GM21528 (cell line): Measurements from ENCODE around the gene LRFN2.

ENCODE experiments used
- ATAC-seq: cut with Tn5 transposase; IDR thresholded peaks from one replicate; pipeline ENCODE4 v1.9.1; 2021; ENCODE audit warnings: mild to moderate bottlenecking, moderate library complexity; ENCODE audit not compliant: unreplicated experiment, low FRiP score

The LRFN2 gene

DNA sequence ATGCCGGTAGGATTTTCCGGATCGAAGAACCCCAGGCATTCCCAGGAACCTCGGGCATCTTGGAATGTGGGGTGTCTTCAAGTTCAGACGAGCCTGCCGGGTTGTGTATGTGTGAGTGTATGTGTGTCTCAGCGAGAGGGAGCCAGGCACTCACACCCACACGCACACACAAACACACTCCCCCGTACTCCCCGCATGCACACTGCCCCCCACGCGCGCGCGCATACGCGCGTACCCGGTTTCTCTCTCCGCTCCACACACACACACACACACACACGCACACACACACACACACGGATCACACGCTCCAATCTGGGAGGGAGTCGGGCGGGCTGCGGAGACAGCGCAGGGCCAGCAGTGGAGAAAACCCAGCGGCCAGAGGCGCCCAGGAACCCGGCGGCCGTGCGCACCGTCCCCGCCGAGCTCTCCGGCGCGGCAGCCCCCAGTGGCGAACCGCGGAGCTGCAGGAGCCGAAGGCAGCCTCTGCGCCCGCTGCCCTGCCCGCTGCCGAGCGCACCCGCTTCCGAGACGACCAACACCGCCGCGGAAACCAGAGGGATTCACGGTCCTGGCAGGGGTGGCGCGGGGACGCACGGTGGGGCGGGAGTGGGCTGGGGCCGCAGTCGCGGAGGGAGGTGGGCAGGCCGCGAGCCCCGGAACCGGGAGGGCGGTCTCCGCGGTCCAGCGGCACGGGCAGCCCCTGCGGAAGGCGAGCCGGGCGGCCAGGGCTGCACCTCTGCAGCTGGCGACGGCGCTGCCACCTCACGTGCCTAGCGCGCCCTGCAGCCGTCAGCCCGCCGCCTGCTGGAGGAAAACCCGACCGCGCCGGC lies at the start of gene LRFN2:
LRFN2 (minus strand) TSS at position 125 of the 830 bp plus-strand sequence.
- no peak for ATAC-seq

GRCh38 chr6:40634429-40634828 lies 47.3 kb upstream of the LRFN2 start:
- ATAC-seq, result no peak

DNA sequence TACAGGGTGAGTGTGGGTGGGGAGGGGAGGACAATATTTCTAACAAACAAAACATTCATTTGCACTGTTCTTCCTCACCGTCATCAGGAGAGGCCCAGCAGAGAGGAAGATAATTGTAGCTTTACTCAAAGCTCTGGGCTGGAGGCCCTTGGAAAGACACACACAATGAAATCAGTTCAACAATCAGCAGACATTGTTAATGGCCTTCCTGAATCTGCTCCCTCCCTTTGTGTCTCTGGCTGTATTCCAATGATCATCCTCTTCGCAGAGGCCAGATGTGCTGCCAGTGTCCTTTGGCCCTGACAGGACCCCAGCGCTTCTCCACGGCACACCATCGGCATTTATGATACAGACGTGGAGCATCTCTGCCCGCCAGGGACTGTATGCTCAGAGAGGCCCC lies 44.6 kb upstream of the LRFN2 start:
- no peak for ATAC-seq

- ATAC-seq, result no peak
These were observed 43.3 kb upstream of the LRFN2 start for GRCh38 chr6:40630488-40630887.

DNA sequence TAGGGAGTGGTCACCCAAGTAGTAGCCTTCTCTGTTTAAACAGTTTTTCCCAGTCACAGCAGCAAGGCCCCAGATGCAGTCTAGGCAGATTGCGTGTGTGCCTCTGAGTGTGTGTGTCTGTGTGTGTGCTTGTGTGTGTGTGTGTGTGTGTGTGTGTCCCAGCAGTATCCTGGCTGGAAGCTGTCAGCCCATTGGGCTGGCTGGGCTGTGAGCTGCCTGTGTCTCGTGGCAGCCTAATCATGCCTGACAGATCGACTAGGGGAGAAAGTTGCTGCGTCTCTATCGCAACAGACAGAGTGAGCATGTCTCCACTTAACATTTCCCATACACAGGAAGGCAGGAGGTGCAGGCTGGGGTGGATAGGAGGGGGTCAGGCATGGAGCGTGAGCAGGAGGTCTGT lies 42.9 kb upstream of the LRFN2 start:
- no peak for ATAC-seq

DNA sequence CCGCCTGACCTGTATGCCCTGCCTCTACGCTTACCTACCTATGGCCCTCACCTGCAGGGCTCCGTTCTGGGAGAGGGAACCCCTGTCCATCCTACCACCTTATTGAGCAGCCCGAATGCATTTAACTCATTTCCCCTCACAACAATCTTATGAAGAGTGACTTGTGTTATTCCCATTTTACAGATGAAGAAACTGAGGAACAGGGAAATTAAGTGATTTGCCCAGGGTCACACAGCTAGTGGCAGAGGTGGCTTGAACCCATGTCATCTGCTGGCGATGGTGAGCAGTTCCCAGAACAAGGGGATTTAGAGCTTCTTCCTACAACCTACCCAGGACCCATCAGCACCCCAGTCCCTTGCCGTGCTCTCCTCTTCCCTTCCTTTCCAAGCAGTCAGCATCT lies 42.3 kb upstream of the LRFN2 start:
- ATAC-seq, result no peak

GRCh38 chr6:40627316-40627715 lies 40.2 kb upstream of the LRFN2 start:
- no peak for ATAC-seq

- ATAC-seq, result no peak
These were observed 39.7 kb upstream of the LRFN2 start for GRCh38 chr6:40626886-40627285.

GRCh38 chr6:40623932-40624331 lies 36.8 kb upstream of the LRFN2 start:
- no peak for ATAC-seq

- ATAC-seq, result no peak
These were observed 36.0 kb upstream of the LRFN2 start for GRCh38 chr6:40623178-40623577.

GRCh38 chr6:40620574-40621240 lies 33.5 kb upstream of the LRFN2 start:
- ATAC-seq, result no peak

DNA sequence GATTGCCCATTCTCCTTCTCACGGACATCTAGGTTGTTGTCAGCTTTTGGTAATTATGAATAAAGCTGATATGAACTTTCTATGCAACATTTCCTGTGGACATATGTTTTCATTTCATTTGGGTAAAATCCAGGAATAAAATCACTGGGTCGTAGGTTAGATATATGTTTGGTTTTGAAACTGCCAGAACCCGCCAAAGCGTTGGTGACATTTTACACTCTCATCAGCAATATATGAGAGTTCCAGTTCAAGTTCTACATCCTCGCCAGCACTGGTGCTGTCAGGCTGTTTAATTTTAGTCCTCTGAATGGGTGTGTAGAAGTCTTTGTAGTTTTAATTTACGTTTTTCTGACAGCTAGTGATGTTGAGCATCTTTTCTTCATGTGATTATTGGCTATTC lies 27.5 kb upstream of the LRFN2 start:
- no peak for ATAC-seq

- no peak for ATAC-seq
These were observed 24.7 kb upstream of the LRFN2 start for GRCh38 chr6:40611912-40612311.

GRCh38 chr6:40611434-40611833 lies 24.3 kb upstream of the LRFN2 start:
- no peak for ATAC-seq

GRCh38 chr6:40610229-40610628 lies 23.1 kb upstream of the LRFN2 start:
- no peak for ATAC-seq

DNA sequence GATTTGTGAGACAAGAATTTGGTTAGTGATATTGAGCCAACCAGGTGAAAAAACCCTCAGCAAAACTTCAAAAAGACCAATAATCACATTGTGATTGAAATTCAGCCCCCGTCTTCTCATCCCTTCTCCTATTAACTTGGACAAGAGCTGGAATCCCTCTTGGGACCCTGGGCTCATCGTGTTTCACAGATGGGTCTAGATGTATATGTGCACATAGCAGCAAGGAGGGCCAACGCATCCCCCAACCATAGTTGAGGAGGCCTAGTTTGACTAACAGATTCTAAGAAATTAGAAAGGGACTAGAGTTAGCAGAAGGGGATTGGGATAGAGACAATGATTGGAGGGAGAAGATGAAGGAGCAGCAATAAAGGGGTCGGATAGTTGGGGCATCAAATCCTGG lies 19.8 kb upstream of the LRFN2 start:
- no peak for ATAC-seq

GRCh38 chr6:40606526-40606925 lies 19.4 kb upstream of the LRFN2 start:
- no peak for ATAC-seq

- ATAC-seq, result no peak
These were observed 16.9 kb upstream of the LRFN2 start for GRCh38 chr6:40604082-40604481.

DNA sequence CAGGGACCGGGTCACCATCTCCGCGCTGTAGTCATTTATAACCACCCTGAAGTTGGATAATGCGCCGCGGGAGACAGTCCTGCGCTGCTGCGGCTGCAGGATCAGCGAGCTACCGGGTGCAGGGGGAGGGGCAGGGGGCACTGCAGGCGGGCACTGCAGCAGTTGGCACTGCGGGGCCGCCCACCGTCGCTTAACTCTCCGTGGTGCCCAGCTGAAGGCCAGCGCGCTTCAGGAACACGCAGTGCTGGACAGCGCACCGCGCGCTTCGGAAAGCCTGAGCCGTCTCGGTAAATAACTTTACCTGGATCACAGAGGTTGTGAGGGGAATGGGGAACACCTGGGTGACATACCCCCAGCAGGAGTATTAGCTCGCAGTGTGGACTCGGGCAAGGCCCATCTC lies 12.4 kb upstream of the LRFN2 start:
- no peak for ATAC-seq

GRCh38 chr6:40598516-40598915 lies 11.4 kb upstream of the LRFN2 start:
- ATAC-seq, result no peak

DNA sequence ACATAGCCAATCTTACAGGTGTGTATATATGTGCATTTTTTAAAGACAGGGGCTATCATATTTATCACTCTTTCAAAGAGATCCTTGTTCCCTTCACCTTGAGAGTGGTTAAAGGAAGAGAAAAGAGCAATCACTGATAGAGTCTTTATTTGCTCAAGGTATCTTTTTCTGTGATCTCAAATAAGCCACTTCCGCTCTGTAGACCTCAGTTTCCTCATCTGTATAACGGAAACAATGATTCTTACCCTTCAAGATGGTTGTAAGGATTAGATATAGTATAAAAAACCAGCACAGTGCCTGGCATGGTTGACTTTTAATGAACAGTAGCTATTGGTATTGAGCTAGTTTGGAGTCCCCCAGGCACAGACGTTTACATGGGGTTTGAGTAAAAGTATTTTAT lies 10.1 kb upstream of the LRFN2 start:
- no peak for ATAC-seq

DNA sequence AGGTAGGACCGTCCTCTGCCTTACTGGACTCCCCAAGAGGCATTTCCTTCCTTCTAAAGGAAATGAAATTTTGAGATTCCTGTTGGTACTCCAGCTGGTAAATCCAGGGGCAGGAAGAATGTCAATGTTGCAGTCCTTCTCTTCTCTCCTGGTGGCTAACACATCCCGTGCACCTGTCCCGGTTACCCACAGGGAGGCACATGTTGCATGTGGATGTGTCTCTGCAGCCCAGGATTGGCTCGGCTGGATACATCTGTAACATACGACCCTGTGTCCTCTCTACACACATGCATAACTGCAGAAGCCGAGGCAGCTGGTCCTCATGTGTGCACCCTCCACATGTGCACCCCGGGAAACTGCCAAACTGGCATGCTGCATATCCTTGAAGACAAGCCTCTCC lies 1.3 kb upstream of the LRFN2 start:
- no peak for ATAC-seq
